Stimulated activated naive CD8-positive, alpha-beta T cell treated with anti-CD3 and anti-CD28 coated beads, Interleukin-15, amount 100 ng/mL, for 72 hours (primary cell): ENCODE measurements around the gene BLNK.

Experiments used
- ATAC-seq: fragments of 150-1000 bp; cut with Tn5 transposase; 2 replicates; pipeline ENCODE4 v1.10.0; 2021; ENCODE audit warnings: mild to moderate bottlenecking, moderate library complexity
- DNase-seq, 2 donors: peaks; one replicate each; pipeline ENCODE4 v3.0.0; 2021 to 2022
- H3K27ac Mint-ChIP-seq, 2 donors: one replicate each; pipeline ENCODE4 v1.8.0; 2022; ENCODE audit warnings: mild to moderate bottlenecking in 2 of 2, mixed read lengths in 2 of 2, moderate library complexity in 2 of 2
- H3K27me3 Mint-ChIP-seq: one replicate; pipeline ENCODE4 v1.8.0; 2022; ENCODE audit warnings: mixed read lengths
- H3K4me1 Mint-ChIP-seq: one replicate; pipeline ENCODE4 v1.8.0; 2022; ENCODE audit warnings: mild to moderate bottlenecking, mixed read lengths
- H3K4me3 Mint-ChIP-seq, 2 donors: one replicate each; pipeline ENCODE4 v1.8.0; 2022; ENCODE audit warnings: mild to moderate bottlenecking in 2 of 2, mixed read lengths in 2 of 2, moderate library complexity in 1 of 2
- H3K9me3 Mint-ChIP-seq, 2 donors: one replicate each; pipeline ENCODE4 v1.8.0; 2022; ENCODE audit warnings: mixed read lengths in 2 of 2

BLNK gene

DNA sequence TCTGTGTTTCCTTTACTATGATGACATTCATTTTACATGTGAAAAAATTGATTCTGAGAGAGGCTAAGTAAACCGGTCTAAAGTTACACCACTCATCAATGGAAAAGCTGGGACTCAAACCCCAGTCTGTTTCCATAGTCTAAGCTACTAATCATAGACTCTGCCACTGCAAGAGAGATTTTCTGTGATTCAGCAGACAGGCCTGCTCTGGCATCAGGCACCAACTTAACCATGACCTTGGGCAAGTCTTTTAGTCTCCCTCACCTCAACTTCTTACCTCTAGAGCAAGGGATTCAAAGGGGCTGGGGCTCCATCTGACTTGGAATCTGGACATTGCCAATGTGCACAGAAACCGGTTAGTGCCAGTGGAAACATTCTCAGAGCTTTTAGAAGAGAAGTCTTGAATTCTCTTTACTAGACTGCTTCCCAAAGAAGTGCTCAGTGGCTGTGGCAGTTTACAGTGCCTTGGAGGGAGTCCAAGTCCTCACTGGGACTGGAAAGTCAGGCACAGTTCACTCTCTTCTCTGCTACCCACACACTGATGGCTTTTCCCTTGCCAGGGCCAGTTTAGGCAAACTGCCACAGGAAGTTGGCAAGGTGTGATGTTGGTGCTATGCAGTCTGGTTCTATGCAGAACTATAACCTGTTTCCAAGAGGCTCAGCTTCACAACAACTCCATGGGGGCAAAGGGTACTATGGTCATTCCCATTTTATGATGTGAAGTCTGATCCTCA lies 4.5 kb upstream of the BLNK start:
- no peak overlapping the region for H3K4me3 Mint-ChIP-seq
- no peaks in the 10 kb centered on the region for H3K4me1 Mint-ChIP-seq
- no peaks in the 10 kb centered on the region for H3K27me3 Mint-ChIP-seq

DNA sequence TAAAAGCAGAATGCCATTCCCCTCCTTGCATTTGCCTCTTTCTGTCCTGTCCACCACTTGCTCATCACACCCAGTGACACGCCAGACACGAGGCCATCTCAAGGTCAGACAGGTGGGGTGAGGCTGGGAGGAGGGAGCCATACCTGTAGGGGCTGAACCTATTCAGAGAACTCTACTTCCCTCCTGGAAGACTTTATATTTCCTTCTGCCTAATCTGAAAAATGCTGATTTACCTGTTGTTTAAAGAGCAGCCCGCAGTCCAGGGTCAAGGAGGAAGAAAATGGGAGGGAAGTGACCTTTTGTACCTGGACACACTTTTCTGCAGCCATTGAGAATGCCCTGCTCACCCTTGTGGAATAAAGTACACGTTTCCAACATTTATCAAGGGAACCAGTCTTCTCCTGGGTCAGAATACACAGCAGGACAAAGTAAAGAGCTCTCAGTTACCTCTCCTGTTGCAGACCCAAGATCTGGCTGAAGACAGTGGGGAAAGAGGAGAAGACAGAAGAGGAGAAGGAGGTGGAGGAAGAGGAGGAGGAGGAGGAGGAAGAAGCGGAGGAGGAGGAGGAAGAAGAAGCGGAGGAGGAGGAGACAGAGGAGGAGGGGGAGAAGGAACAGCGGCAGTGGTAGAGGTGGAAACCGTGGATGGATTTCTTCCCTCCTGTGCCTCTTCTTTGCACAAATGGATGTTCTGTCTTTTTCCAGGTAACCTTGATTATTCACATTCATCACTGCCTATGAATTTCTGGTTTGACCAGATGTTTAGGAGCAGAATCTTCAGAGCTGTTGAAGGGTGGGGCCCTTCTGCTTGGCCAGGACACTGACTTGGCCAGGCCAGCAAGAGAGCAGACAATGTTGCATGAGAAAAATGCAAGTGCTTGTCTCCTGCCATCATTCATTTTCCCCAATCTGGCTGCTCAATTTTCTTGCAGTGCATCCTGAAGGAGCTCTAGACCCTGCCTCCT lies 1.2 kb upstream of the BLNK start:
- no peak overlapping the region for H3K27ac Mint-ChIP-seq
- H3K4me3 Mint-ChIP-seq = no peak overlapping the region
- H3K9me3 Mint-ChIP-seq = no peaks in the 10 kb centered on the region
- DNase-seq (no peak), ATAC-seq (no peak)
- H3K27me3 Mint-ChIP-seq = no peaks in the 10 kb centered on the region
- H3K4me1 Mint-ChIP-seq = no peaks in the 10 kb centered on the region

More for the DNA sequence above, 4.5 kb upstream of the BLNK start:
- Mint-ChIP-seq H3K9me3 (no peaks in the 10 kb centered on the region), H3K27ac (peak overlapping the region in 1 of 2 donors; percentile 10)
- DNase-seq = no peak
- no peak for ATAC-seq

DNA sequence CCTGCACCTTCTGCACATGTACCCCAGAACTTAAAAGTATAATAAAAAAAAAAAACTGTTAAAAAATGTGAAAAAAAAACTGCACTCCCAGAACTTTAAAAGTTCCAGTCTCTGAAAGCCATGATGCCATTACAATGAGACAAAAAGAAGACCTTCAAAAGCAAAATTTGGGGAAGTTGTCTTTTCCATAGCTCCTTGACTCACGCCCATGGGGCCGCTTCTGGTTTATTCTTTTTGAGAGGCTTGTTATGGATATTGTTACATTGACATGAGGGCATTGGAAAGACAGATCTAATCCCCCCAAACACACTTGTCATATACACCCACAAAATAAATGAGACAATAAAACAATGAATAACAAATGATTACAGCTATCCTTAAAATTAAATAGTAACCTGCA lies 798 bp downstream of the BLNK start:
- peaks cover 7% of the 10 kb centered on the region for H3K4me1 Mint-ChIP-seq

DNA sequence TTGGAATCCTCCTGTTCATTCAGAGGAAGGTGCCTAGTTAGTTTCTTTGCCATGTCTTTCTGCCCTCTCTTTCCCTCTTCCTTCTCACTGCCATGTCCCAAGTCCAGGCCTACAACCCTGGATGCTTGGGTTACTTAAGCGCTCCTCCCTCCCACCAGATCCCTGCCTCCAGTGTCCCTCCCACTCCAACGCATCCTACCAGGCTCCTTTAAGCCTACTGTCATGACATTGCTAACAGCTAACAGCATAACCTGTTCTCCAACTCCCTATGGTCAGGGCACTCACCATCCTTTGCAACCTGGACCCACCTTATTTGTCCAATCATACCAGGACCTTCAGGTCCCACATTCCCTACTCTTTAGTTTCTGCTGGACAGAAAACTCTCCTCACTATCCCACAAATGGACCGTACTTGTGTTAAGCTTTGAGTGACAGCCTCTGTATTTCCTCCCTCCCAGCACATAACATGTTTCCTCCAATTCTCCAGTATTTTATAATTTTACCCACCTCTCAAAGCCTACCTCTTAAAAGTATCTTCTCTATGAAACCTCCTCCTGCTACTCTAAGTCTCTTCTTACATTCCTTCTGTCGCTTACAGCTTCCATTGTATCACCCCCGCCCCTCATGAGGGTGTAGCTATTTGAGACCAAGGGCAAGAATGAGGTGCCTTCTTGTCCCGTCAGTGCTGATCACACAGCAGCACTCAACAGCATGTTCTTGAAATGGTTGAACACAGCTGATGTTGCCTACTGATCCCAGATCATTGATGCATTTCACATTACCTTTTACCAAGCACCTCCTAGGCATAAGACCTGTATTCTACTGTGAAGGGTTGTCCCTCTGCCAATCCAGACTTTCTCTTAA lies 1.7 kb downstream of the BLNK start:
- Mint-ChIP-seq H3K4me1 (peaks cover 7% of the 10 kb centered on the region), H3K27ac (no peak overlapping the region), H3K27me3 (no peaks in the 10 kb centered on the region), H3K4me3 (no peak overlapping the region), H3K9me3 (no peaks in the 10 kb centered on the region)
- no peak for ATAC-seq
- no peak for DNase-seq

More for the DNA sequence above, 798 bp downstream of the BLNK start:
- Mint-ChIP-seq H3K27me3 (no peaks in the 10 kb centered on the region), H3K4me3 (no peak overlapping the region), H3K27ac (no peak overlapping the region), H3K9me3 (no peaks in the 10 kb centered on the region)
- no peak for ATAC-seq
- DNase-seq = no peak

DNA sequence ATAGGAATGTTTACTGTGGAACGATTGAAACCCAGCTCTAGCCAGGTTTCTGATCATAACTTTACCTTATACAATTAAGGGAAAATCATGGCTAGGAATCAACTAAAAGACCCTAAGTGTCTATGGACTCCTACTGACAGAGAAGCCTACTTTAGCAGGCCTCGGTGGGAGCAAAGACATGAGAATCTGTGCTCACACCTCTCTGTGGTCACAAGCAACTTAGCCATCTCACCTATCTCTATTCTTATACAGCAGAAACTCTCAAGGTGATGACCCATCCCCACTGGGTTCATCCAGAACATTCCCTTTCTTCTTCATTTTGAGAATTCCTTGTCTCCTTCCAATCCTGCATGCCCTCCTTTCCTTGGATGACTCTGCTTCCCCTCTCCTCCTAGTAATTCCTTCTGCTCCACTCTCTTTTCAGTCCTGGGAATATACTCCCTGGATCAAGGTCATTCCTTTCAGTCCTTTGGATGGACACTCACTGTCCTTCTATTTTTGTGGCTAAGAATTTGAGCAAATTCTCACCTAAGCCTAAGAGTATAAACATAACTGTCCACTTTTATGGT lies 2.9 kb downstream of the BLNK start:
- no peak for DNase-seq
- ATAC-seq = no peak
- Mint-ChIP-seq H3K27ac (no peak overlapping the region), H3K9me3 (no peaks in the 10 kb centered on the region), H3K4me1 (peaks cover 7% of the 10 kb centered on the region), H3K27me3 (no peaks in the 10 kb centered on the region), H3K4me3 (no peak overlapping the region)

DNA sequence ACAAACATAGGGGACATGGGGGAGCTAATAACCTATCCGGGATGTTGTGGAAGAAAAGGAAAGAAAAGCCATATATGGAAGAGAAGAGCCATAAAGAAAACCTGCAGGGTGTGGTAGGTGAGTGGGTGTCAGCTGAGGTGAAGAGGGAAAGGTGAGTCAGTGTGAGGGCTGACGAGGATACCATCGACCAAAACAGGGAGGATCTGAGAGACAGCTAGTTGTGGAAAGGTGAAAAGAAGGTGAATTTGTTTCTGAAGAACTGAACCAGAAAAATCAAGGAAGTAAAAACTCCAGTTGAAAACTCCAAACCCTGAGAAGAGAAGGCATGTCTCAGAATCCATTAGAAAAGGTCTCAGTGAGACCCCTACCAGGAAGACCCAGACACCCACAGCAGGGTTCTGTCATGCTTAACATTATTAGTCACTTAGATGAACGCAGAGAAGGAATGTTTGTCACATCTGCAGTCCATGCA lies 4.1 kb downstream of the BLNK start:
- Mint-ChIP-seq H3K4me1 (peaks cover 7% of the 10 kb centered on the region), H3K27ac (no peak overlapping the region), H3K27me3 (no peaks in the 10 kb centered on the region), H3K9me3 (no peaks in the 10 kb centered on the region), H3K4me3 (no peak overlapping the region)
- DNase-seq (no peak), ATAC-seq (no peak)

DNA sequence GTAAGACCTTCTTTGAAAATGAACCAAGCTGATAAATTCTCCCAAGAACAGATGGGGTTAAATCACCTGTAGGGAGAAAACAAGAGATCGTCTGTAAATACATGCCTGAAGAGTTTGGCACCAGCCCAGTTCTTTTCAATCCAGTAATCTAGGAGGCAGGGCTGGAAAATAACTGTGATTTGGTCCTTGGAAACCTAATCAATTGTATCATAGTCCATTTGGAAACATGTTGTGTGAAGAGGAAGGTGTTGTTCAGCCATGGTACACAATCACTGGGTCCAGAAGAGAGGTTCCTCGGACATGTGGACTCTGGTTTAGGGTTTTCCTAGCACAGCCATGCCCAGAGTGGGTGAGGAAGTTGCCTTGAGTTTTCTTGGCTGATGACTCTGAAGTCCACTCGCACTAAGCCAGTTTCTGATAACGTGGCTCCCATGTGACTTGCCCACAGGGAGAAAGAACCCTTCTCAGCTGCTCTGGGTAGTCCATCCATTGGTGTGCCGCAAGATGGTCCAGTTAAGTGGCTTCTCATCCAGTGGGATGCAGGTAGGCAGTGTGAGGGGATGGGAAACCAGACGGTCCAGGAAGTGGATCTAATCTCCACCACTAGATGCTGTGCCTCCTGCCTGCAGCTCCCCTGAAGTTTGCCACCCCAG lies 5.1 kb downstream of the BLNK start:
- DNase-seq (no peak), ATAC-seq (no peak)
- H3K4me1 Mint-ChIP-seq = peaks cover 7% of the 10 kb centered on the region
- H3K4me3 Mint-ChIP-seq = no peak overlapping the region
- H3K9me3 Mint-ChIP-seq = no peaks in the 10 kb centered on the region
- no peaks in the 10 kb centered on the region for H3K27me3 Mint-ChIP-seq
- H3K27ac Mint-ChIP-seq = no peak overlapping the region

DNA sequence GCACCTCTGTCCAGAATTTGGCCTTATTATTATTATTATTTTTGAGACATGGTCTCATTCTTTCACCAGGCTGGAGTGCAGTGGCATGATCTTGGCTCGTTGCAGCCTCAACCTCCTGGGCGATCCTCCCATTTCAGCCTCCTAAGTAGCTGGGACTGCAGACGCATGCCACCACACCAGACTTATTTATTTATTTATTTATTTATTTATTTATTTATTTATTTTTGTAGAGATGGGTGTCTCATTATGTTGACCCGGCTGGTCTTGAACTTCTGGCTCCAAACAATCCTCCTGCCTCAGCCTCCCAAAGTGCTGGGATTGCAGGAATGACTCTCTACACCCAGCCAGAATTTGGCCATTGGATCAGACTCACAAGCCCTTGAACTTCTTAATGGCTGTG lies 6.4 kb downstream of the BLNK start:
- DNase-seq = no peak
- Mint-ChIP-seq H3K9me3 (no peaks in the 10 kb centered on the region), H3K4me1 (peaks cover 7% of the 10 kb centered on the region), H3K27me3 (no peaks in the 10 kb centered on the region), H3K4me3 (no peak overlapping the region), H3K27ac (no peak overlapping the region)
- ATAC-seq = no peak

DNA sequence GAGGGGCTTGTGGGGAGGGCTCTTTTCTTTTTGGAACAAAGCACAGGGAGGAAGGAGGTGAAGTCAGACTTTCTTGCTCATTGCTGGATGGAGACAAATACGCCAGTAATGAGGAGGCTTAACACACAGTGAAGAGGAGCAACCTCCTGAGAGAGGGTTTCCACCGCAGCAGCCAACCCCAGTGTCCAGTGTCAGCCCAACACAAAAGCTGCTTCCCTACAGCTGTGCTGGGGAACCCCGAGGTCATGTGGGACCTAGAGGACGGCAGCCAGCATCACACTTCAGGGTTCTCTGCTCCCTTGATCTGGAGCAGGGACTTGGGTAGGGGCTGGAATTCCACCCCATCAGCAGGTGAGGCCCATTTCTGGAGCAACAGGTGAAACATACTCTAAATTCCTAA lies 7.7 kb downstream of the BLNK start:
- Mint-ChIP-seq H3K4me3 (no peak overlapping the region), H3K9me3 (no peaks in the 10 kb centered on the region), H3K4me1 (peaks cover 7% of the 10 kb centered on the region), H3K27ac (no peak overlapping the region), H3K27me3 (no peaks in the 10 kb centered on the region)
- ATAC-seq (no peak), DNase-seq (no peak)

DNA sequence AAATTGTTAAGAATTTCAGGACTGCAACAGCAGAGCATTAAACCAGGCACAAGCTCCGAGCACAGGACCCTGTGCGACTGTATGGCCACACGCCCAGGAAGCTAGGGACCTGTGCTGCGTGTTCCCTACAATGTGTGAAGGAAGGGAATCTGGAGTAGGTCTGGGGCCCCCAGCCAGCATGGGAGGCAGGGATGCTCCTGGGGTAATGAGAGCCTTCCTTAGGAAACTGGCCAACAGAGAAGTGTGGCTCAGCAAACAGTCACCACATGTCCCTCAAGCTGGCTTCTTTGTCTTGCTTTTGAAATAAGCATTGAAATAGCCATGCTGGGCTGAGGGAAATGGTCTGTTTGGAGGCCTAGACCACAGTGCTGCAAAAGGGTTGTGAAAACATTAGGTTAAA lies 8.2 kb downstream of the BLNK start:
- no peaks in the 10 kb centered on the region for H3K9me3 Mint-ChIP-seq
- DNase-seq = no peak
- no peak for ATAC-seq
- H3K27ac Mint-ChIP-seq = no peak overlapping the region
- no peaks in the 10 kb centered on the region for H3K27me3 Mint-ChIP-seq
- no peak overlapping the region for H3K4me3 Mint-ChIP-seq
- H3K4me1 Mint-ChIP-seq = peaks cover 7% of the 10 kb centered on the region

DNA sequence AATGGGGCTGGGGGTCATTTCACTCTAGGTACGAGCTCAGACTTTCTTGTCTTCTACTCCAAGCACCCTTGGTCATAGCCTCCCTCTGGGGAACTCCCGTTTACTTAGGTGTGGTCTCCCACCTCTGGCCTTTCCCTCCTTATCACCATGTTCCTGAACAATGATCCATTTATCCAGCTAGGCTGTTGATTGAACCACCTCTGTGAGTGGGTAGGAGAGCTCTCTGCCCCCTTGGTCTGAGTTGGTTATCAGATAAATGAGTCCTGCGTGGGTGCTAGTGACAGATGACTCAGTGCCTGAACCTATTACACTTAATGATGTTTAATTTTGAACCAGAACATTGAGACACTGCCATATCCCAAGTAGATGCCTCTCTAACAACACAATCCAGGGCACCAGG lies 9.4 kb downstream of the BLNK start:
- Mint-ChIP-seq H3K4me1 (peaks cover 2% of the 10 kb centered on the region), H3K4me3 (no peak overlapping the region)
- DNase-seq = no peak

DNA sequence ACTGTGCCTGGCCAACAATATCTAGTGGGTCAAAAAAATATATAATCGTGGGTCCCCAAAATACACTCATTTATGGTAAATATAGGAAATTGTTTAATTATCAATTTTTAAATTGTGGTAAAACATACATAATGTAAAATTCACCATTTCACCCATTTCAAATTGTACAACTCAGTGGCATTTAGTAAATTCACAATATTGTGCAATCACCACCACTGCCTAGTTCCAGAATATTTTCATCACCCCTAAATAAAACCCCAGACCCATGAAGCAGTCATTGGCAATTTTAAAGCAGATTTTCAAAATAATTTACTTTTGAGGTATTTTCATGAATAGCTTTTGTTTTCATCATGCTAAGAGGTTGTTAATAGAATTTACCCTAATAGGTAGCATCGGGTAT lies 10.2 kb downstream of the BLNK start:
- Mint-ChIP-seq H3K27ac (no peak overlapping the region), H3K9me3 (no peaks in the 10 kb centered on the region), H3K4me3 (no peak overlapping the region), H3K4me1 (no peaks in the 10 kb centered on the region), H3K27me3 (no peaks in the 10 kb centered on the region)
- DNase-seq = no peak
- no peak for ATAC-seq

More for the DNA sequence above, 9.4 kb downstream of the BLNK start:
- Mint-ChIP-seq H3K27ac (no peak overlapping the region), H3K27me3 (no peaks in the 10 kb centered on the region), H3K9me3 (no peaks in the 10 kb centered on the region)
- ATAC-seq = no peak

DNA sequence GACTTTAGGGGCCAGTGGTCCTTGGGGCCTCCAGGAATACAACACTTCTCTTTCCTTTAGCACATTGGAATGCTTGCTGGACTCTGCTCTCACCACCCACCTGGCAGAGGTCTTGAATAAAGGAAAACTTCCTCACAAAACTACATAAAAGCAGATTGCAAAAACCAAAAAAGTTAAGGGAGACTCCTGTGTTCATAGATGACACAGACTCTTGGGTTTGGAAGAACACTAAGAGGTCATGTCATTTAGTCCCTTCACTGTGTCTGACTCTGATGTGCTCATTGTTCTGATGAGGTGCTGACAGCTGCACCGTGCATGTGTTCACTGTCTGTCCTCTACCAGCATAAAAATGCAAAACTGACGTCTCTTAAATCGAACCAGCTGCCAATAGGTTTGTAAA lies 11.4 kb downstream of the BLNK start:
- Mint-ChIP-seq H3K9me3 (no peaks in the 10 kb centered on the region), H3K4me3 (no peak overlapping the region), H3K27me3 (no peaks in the 10 kb centered on the region), H3K4me1 (no peaks in the 10 kb centered on the region), H3K27ac (no peak overlapping the region)
- DNase-seq (no peak), ATAC-seq (no peak)

DNA sequence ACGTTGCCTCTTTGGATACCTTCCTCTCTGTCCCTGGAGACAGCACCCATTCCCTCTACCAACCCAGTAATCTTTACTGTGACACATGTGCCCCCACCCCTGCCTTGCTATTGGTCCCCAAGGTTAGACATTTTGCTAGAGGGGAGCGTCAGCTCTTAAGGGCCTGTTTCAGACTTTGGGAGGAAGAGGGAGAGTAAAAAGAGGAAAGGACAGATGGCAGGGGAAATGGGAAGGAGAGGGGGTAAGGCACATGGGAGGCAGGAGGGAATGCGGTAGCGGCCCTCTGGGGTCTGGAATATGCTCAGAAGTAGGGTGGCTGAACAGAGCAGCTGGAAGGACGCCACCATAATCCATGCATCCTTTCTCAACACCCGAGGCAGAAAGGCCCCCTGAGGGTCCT lies 12.2 kb downstream of the BLNK start:
- DNase-seq (no peak), ATAC-seq (no peak)
- Mint-ChIP-seq H3K4me1 (no peaks in the 10 kb centered on the region), H3K27me3 (no peaks in the 10 kb centered on the region), H3K27ac (no peak overlapping the region), H3K9me3 (no peaks in the 10 kb centered on the region), H3K4me3 (no peak overlapping the region)

DNA sequence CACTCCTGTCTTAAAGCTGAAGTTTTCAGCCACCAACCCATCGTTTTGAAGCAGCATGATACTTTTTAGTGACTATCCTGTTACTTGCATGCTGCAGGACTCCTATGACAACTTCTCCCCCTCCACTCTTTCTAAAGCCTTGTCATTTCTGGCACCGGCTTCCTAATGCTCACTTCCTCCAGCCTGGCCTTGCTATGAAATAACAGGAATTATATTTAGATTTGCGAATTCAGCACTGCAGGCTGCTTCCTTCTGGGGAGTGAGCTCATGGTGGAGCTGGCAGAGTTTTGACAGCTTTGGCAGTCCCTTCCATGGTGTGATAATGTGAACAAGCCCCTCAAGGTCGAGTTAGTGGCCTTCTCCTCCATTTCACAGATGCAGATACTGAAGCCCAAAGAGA lies 13.4 kb downstream of the BLNK start:
- ATAC-seq = no peak
- Mint-ChIP-seq H3K9me3 (no peaks in the 10 kb centered on the region), H3K27me3 (no peaks in the 10 kb centered on the region), H3K4me1 (no peaks in the 10 kb centered on the region), H3K4me3 (no peak overlapping the region), H3K27ac (no peak overlapping the region)
- no peak for DNase-seq
